ENCODE results near the gene TAMM41. TPM values are rescaled to one million over a fixed set of nuclear protein-coding genes. Genes with fewer than 3 reads are reported as not detected.

TAMM41 gene
- total RNA-seq, 2 experiments from 2014 or later: 30.7 to 33.1 TPM

DNA sequence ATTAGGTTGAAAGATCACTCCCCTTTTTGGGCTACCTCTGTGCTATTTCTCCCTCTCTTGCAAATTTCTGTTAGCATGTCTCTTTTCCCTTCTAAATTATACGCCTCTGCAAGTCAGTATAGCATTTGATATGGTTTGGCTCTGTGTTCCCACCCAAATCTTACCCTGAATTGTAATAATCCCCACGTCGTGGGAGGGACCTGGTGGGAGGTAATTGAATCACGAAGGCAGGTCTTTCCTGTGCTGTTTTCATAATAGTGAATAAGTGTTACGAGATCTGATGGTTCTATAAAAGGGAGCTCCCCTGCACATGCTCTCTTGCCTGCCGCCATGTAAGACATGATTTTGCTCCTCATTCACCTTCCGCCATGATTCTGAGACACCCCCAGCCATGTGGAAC is 41.0 kb downstream of the TAMM41 start:
- Mint-ChIP-seq H3K36me3 (ENCODE audit: low read depth) (peaks cover 69% of the 10 kb centered on the region), H3K4me3 (no peak overlapping the region), H3K27me3 (no peaks in the 10 kb centered on the region), H3K9me3 (no peaks in the 10 kb centered on the region), H3K4me1 (ENCODE audit: low read depth) (no peaks in the 10 kb centered on the region), H3K27ac (no peak overlapping the region)
- TF ChIP-seq, protein P1, sequence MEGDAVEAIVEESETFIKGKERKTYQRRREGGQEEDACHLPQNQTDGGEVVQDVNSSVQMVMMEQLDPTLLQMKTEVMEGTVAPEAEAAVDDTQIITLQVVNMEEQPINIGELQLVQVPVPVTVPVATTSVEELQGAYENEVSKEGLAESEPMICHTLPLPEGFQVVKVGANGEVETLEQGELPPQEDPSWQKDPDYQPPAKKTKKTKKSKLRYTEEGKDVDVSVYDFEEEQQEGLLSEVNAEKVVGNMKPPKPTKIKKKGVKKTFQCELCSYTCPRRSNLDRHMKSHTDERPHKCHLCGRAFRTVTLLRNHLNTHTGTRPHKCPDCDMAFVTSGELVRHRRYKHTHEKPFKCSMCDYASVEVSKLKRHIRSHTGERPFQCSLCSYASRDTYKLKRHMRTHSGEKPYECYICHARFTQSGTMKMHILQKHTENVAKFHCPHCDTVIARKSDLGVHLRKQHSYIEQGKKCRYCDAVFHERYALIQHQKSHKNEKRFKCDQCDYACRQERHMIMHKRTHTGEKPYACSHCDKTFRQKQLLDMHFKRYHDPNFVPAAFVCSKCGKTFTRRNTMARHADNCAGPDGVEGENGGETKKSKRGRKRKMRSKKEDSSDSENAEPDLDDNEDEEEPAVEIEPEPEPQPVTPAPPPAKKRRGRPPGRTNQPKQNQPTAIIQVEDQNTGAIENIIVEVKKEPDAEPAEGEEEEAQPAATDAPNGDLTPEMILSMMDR (IDR thresholded peaks at IDR 0.05): no peak
- ATAC-seq (no peak), DNase-seq (no peak)
- ChIA-PET CTCF (interaction anchor here (1.1 to 2.2 kb wide), 2 partner anchors 149 to 427 kb away, joined by 3 to 12 read pairs; no protein-coding TSS in a partner anchor), POLR2A (interaction anchor here (0.6 kb wide), 1 partner anchor 163 kb away, joined by 3 read pairs; no protein-coding TSS in a partner anchor)
- intact Hi-C loops (cut with micrococcal nuclease): loop anchor here (10.0 kb wide), 1 partner anchor 151 kb away; no protein-coding TSS in a partner anchor

- Mint-ChIP-seq H3K27ac (no peak overlapping the region), H3K4me1 (ENCODE audit: low read depth) (no peaks in the 10 kb centered on the region), H3K36me3 (ENCODE audit: low read depth) (peaks cover 77% of the 10 kb centered on the region), H3K27me3 (no peaks in the 10 kb centered on the region), H3K9me3 (peaks cover 4% of the 10 kb centered on the region), H3K4me3 (no peak overlapping the region)
- intact Hi-C loops (cut with micrococcal nuclease): loop anchor here (10.0 kb wide), 1 partner anchor 149 kb away; no protein-coding TSS in a partner anchor
- DNase-seq (peak; percentile 53), ATAC-seq (peak; percentile 77)
- ChIA-PET CTCF (interaction anchor here (0.6 to 2.2 kb wide), 27 partner anchors 9 to 956 kb away, joined by 3 to 13 read pairs (median 3); partner anchors contain the start of gene VGLL4), POLR2A (no interaction called here)
- TF ChIP-seq, protein P1 (IDR thresholded peaks at IDR 0.05): peak; percentile 70
These were observed 42.5 kb downstream of the TAMM41 start for GRCh38 chr3:11803977-11804892.

DNA sequence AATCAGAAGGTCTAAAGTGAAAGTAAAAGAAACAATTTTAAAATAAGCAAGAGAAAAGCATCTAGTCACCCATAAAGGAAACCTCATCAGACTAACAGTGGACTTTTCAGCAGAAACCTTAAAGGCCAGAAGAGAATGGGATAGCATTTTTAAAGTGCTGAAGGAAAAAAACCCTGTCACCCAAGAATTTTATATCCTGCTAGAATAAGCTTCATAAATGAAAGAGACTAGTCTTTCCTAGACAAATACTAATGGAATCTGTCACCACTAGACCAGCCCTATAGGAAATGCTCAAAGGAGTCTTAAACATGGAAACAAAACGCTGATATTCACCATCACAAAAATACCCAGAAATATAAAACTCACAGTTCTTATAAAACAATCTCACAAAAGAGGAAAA is 46.9 kb downstream of the TAMM41 start:
- Mint-ChIP-seq H3K27me3 (no peaks in the 10 kb centered on the region), H3K4me1 (ENCODE audit: low read depth) (no peaks in the 10 kb centered on the region), H3K4me3 (no peak overlapping the region), H3K36me3 (ENCODE audit: low read depth) (peaks cover 83% of the 10 kb centered on the region), H3K9me3 (peaks cover 4% of the 10 kb centered on the region), H3K27ac (no peak overlapping the region)
- intact Hi-C loops (cut with micrococcal nuclease): loop anchor here (10.0 kb wide), 1 partner anchor 145 kb away; no protein-coding TSS in a partner anchor
- ATAC-seq: no peak
- no peak for DNase-seq
- POLR2A ChIA-PET: no interaction called here
- CTCF ChIA-PET: interaction anchor here (1.2 kb wide), 1 partner anchor 420 kb away, joined by 5 read pairs; no protein-coding TSS in a partner anchor
- TF ChIP-seq, protein P1 (IDR thresholded peaks at IDR 0.05): no peak

DNA sequence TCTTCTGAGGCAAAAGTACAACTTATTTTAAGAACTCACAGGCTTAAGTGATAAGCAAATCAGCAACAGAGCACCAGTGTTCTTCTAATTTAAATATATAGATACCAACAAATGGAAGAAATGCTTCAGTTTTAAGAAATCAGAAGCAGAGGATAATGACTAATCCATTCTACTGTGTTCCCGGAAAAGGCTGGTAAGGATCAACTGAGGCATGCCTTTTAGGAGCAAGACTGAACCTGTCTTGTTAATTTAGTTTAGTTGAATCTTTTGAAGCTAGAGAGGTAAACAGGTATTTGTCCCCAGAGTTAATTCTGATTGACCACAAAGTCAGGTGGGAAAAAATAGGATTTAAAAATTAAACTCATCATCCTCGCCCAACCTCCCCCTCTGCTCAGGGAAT is 51.8 kb downstream of the TAMM41 start:
- Mint-ChIP-seq H3K4me3 (no peak overlapping the region), H3K27ac (no peak overlapping the region)
- CTCF ChIA-PET: interaction anchor here (2.3 kb wide), 1 partner anchor 9 kb away, joined by 12 read pairs; no protein-coding TSS in a partner anchor

More for the DNA sequence above, 51.8 kb downstream of the TAMM41 start:
- TF ChIP-seq, protein P1 (IDR thresholded peaks at IDR 0.05): no peak
- Mint-ChIP-seq H3K4me1 (ENCODE audit: low read depth) (no peaks in the 10 kb centered on the region), H3K36me3 (ENCODE audit: low read depth) (peaks cover 69% of the 10 kb centered on the region), H3K9me3 (peaks cover under 1% of the 10 kb centered on the region), H3K27me3 (no peaks in the 10 kb centered on the region)
- ATAC-seq (no peak), DNase-seq (no peak)
- POLR2A ChIA-PET: no interaction called here
- intact Hi-C loops (cut with micrococcal nuclease): no loop called here

Data from activated CD8-positive, alpha-beta T cell treated with anti-CD3 and anti-CD28 coated beads for 36 hours (primary cell).